Measurements from ENCODE around the gene GEMIN7.

Gene GEMIN7

GRCh38 chr19:45079063-45079910 lies at the start of gene GEMIN7:
GEMIN7 (plus strand) TSS chr19:45079260; CDS start chr19:45090115, 10,855 bp downstream.
- TF ChIP-seq CTCF (IDR thresholded peaks at IDR 0.05; ENCODE audit: poor library complexity, severe bottlenecking) = no peak
- no peak for DNase-seq (ENCODE audit: low spot score)
- no peaks in the 10 kb centered on the region for H3K27me3 ChIP-seq (ENCODE audit: insufficient read depth, poor library complexity, severe bottlenecking)
- peak within 1 kb of the TSS; percentile 88 for H3K4me3 ChIP-seq (ENCODE audit: severe bottlenecking)
- no peaks in the 10 kb centered on the region for H3K9me3 ChIP-seq (ENCODE audit: severe bottlenecking)
- H3K4me1 ChIP-seq (ENCODE audit: insufficient read depth, poor library complexity, severe bottlenecking) = peaks cover 4% of the 10 kb centered on the region
- peak within 1 kb of the TSS; percentile 51 for H3K27ac ChIP-seq (ENCODE audit: poor library complexity, severe bottlenecking)
- peak; percentile 61 for ATAC-seq (ENCODE audit: low read depth)
- peaks cover 21% of the 10 kb centered on the region for H3K36me3 ChIP-seq (ENCODE audit: low read depth)

GRCh38 chr19:45030825-45031224 lies 48.2 kb upstream of the GEMIN7 start:
- H3K4me3 ChIP-seq (ENCODE audit: severe bottlenecking) = no peak overlapping the region
- no peaks in the 10 kb centered on the region for H3K4me1 ChIP-seq (ENCODE audit: insufficient read depth, poor library complexity, severe bottlenecking)
- peaks cover 4% of the 10 kb centered on the region for H3K36me3 ChIP-seq (ENCODE audit: low read depth)
- DNase-seq (ENCODE audit: low spot score) (no peak), ATAC-seq (ENCODE audit: low read depth) (no peak)
- no peak overlapping the region for H3K27ac ChIP-seq (ENCODE audit: poor library complexity, severe bottlenecking)
- no peak for TF ChIP-seq CTCF (IDR thresholded peaks at IDR 0.05; ENCODE audit: poor library complexity, severe bottlenecking)
- H3K27me3 ChIP-seq (ENCODE audit: insufficient read depth, poor library complexity, severe bottlenecking) = no peaks in the 10 kb centered on the region
- no peaks in the 10 kb centered on the region for H3K9me3 ChIP-seq (ENCODE audit: severe bottlenecking)

- Histone ChIP-seq H3K36me3 (ENCODE audit: low read depth) (peaks cover 4% of the 10 kb centered on the region), H3K4me1 (ENCODE audit: insufficient read depth, poor library complexity, severe bottlenecking) (no peaks in the 10 kb centered on the region), H3K27ac (ENCODE audit: poor library complexity, severe bottlenecking) (no peak overlapping the region), H3K9me3 (ENCODE audit: severe bottlenecking) (no peaks in the 10 kb centered on the region), H3K4me3 (ENCODE audit: severe bottlenecking) (no peak overlapping the region), H3K27me3 (ENCODE audit: insufficient read depth, poor library complexity, severe bottlenecking) (no peaks in the 10 kb centered on the region)
- DNase-seq (ENCODE audit: low spot score) (no peak), ATAC-seq (ENCODE audit: low read depth) (no peak)
- no peak for TF ChIP-seq CTCF (IDR thresholded peaks at IDR 0.05; ENCODE audit: poor library complexity, severe bottlenecking)
These were observed 46.6 kb upstream of the GEMIN7 start for GRCh38 chr19:45032421-45032820.

- no peak for ATAC-seq (ENCODE audit: low read depth)
- H3K27ac ChIP-seq (ENCODE audit: poor library complexity, severe bottlenecking) = no peak overlapping the region
- H3K27me3 ChIP-seq (ENCODE audit: insufficient read depth, poor library complexity, severe bottlenecking) = no peaks in the 10 kb centered on the region
These were observed 43.3 kb upstream of the GEMIN7 start for GRCh38 chr19:45035755-45036154.

More at GRCh38 chr19:45035755-45036154, 43.3 kb upstream of the GEMIN7 start:
- no peak for TF ChIP-seq CTCF (IDR thresholded peaks at IDR 0.05; ENCODE audit: poor library complexity, severe bottlenecking)
- no peak for DNase-seq (ENCODE audit: low spot score)
- H3K9me3 ChIP-seq (ENCODE audit: severe bottlenecking) = no peaks in the 10 kb centered on the region
- H3K4me1 ChIP-seq (ENCODE audit: insufficient read depth, poor library complexity, severe bottlenecking) = no peaks in the 10 kb centered on the region
- H3K4me3 ChIP-seq (ENCODE audit: severe bottlenecking) = no peak overlapping the region
- H3K36me3 ChIP-seq (ENCODE audit: low read depth) = peaks cover 12% of the 10 kb centered on the region
